GDM1 (cell line): Measurements from ENCODE around the gene OLIG2.
A peak's percentile ranks its signal among the peaks of the same experiment; 100 is the strongest.

ENCODE experiments used
- DNase-seq: peaks from one replicate; lab custom pipeline; 2025; lab: John Stamatoyannopoulos, UW

The OLIG2 gene

GRCh38 chr21:33064623-33065390, 39.1 kb downstream of the OLIG2 start:
- no peak for DNase-seq

DNA sequence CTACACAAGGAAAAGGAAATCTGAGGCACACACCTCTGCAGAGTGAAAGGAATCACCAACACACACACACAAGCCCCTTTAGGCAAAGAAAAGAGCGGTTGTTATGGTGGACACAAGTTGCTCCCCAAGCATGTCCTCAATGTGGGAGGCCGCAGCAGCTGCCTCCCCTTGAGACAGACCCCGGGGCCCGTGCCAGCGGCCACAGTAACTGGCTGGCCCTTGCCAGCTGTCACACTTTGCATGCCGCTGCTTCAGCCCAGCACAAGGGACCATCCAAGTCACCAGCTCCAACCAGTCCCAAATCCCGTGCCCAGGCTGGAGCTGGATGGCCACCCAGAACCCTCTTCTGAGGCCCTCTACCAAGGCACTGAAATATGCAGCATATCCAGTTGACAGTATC, 41.3 kb downstream of the OLIG2 start:
- no peak for DNase-seq

- DNase-seq: peak; percentile 70
These were observed 41.7 kb downstream of the OLIG2 start for GRCh38 chr21:33067457-33067856.

GRCh38 chr21:33069243-33069642, 43.5 kb downstream of the OLIG2 start:
- DNase-seq: no peak

DNA sequence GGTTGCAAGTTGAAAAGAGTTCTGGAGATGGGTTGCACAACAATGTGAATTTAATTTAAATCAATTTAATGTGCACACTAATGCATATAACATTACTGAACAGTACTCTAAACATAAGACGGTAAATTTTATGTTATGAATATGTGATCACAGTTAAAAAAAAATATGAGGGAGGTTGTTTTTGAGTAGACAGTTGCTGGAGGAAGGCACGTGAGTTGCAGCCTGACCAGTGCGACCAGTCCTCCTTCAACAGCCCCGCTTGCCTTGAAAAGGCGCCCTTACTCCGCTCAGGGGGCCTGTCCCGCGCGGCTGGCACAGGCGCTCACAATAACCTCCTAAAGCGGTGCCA, 43.9 kb downstream of the OLIG2 start:
- DNase-seq: no peak

DNA sequence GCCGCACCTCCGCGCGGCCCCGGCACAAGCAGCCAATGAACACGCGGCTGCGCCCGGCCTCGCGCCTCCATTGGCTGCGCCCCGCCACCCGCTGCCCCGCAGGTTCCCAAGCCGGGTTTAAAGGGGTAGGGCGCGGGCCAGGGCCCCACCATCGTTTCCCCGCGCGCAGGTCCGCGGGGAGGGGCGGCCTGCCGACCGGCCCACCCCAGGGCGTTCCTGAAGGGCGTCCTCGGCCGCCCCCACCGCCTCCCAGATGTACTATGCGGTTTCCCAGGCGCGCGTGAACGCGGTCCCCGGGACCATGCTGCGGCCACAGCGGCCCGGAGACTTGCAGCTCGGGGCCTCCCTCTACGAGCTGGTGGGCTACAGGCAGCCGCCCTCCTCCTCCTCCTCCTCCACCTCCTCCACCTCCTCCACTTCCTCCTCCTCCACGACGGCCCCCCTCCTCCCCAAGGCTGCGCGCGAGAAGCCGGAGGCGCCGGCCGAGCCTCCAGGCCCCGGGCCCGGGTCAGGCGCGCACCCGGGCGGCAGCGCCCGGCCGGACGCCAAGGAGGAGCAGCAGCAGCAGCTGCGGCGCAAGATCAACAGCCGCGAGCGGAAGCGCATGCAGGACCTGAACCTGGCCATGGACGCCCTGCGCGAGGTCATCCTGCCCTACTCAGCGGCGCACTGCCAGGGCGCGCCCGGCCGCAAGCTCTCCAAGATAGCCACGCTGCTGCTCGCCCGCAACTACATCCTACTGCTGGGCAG, 44.4 kb downstream of the OLIG2 start, which contains the start of gene OLIG1:
TSS of gene OLIG1 (plus strand) at position 148 of the 750 bp plus-strand sequence. CDS start at position 254, 106 bp downstream.
- peak; percentile 75 for DNase-seq

DNA sequence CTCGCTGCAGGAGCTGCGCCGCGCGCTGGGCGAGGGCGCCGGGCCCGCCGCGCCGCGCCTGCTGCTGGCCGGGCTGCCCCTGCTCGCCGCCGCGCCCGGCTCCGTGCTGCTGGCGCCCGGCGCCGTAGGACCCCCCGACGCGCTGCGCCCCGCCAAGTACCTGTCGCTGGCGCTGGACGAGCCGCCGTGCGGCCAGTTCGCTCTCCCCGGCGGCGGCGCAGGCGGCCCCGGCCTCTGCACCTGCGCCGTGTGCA, 44.9 kb downstream of the OLIG2 start:
- no peak for DNase-seq

DNA sequence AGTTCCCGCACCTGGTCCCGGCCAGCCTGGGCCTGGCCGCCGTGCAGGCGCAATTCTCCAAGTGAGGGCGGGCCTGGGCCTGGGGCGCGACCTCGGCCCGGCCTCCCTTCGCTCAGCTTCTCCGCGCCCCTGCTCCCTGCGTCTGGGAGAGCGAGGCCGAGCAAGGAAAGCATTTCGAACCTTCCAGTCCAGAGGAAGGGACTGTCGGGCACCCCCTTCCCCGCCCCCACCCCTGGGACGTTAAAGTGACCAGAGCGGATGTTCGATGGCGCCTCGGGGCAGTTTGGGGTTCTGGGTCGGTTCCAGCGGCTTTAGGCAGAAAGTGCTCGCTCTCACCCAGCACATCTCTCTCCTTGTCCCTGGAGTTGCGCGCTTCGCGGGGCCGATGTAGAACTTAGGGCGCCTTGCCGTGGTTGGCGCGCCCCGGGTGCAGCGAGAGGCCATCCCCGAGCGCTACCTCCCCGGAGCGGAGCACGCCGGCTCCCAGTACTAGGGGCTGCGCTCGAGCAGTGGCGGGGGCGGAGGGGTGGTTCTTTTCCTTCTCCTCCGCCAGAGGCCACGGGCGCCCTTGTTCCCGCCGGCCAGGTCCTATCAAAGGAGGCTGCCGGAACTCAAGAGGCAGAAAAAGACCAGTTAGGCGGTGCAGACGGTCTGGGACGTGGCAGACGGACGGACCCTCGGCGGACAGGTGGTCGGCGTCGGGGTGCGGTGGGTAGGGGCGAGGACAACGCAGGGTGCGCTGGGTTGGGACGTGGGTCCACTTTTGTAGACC, 45.4 kb downstream of the OLIG2 start:
- DNase-seq: no peak

DNA sequence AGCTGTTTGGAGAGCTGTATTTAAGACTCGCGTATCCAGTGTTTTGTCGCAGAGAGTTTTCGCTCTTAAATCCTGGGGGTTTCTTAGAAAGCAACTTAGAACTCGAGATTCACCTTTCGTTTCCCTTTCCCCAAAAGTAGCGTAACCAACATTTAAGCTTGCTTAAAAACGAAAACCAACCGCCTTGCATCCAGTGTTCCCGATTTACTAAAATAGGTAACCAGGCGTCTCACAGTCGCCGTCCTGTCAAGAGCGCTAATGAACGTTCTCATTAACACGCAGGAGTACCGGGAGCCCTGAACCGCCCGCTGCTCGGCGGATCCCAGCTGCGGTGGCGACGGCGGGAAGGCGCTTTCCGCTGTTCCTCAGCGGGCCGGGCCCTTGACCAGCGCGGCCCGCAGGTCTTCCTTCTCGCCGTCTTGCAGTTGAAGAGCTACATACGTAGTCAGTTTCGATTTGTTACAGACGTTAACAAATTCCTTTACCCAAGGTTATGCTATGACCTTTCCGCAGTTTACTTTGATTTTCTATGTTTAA, 46.1 kb downstream of the OLIG2 start:
- DNase-seq: no peak

GRCh38 chr21:33073636-33074035, 47.9 kb downstream of the OLIG2 start:
- no peak for DNase-seq

DNA sequence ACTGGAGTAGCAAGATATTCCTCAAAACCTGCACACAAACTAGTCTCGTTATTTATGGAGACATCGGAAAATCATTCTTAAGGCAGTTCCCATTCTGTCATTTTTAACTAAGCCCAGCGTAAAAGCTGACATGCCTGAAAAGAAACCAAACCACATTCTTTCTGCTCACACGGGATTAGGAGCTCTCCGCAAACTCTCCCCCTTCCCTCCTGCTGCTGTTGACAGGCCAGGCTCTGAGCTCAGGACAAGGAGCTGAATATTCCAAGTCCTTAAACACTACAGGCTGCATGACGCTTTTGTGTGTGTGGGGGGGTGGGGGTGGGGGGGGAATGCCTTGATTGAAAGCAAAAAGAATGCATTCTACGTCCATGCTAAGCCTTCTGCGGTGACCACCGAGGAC, 49.4 kb downstream of the OLIG2 start:
- no peak for DNase-seq

DNA sequence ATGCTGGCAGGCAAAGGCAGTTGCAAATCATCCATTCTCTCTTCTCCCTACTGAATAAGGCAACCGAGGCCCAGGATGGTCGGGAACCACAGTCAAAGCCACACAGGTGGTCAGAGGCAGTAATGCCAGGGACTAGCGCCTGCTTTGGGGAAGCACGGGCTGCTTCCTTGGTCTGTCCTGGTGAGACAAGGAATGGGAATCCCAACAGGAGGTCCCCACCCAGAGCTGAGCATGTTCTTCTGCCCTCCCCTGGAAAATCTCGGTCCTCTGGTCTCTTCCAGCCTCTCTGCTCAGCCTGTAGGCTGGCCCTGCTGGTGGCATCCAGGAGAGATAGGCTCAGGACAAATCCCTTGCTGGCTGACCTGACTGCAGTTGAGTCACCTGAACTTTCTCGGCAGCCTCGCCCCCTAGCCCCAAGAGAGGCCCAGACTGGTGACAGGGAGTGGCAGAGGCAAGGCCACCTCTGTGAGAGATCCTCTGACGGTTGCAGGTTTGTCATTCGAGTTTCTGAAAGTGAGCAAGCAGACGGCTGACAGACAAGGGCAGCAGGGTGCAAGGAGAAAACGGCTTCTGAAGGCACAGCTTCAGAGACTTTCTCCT, 50.0 kb downstream of the OLIG2 start:
- no peak for DNase-seq

DNA sequence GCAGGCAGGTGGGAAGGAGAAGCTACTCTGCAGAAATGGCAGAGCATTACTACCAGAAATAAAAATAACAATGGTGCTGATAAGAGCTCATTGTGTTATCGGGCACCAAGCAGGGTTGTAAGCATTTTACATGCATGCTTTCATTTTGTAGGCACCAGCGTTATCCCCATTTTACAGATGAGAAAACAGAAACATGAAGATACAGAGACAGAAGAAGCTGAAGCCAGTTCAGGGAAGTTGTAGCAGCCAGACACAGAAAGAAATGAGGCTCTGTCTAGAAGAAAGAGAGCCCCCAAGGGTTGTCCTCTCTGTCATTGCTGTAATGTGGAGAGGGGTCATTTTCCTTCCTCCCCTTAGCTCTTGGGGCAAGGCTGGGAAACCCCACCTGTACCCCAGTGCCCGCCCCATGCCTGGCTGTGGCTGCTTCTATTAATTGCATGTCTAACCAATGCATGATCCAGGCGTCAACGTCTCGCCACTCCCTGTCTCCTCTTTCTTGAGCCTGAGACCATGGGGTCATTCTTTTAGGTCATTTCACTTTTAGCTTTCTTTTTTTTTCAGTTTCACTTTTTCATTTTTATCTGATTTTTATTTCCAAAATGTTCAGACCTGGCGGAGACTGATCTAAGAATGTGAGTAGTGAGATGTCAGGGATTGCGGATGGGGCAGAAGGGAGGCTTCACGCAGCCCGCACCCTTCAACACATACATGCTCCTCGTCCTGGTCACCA, 51.0 kb downstream of the OLIG2 start:
- DNase-seq: no peak
